Spleen (tissue), 11 donors: ENCODE measurements around the gene P4HB. TPM values are rescaled to one million over a fixed set of nuclear protein-coding genes. Genes with fewer than 3 reads are reported as not detected.

ENCODE experiments used
- DNase-seq: peaks from one replicate; pipeline ENCODE4 v3.0.0-alpha.2; 2020
- H3K27ac ChIP-seq, 8 donors: fragments of 200-600 bp; sonication (generic) in 7 of 8; 1 replicate in 4 of 8; 2 replicates in 4 of 8; pipeline versions ENCODE4 v1.5.0 to v1.8.0; 2016 to 2021; ENCODE audit warnings: inconsistent platforms in 4 of 8, mild to moderate bottlenecking in 4 of 8, moderate library complexity in 1 of 8
- H3K27me3 ChIP-seq, 7 donors: fragments of 200-600 bp; sonication (generic) in 6 of 7; replicated peaks in 1 of 7; 1 replicate in 4 of 7; 2 replicates in 3 of 7; pipeline versions ENCODE4 v1.5.0 to v1.8.0; 2016 to 2021; ENCODE audit warnings: inconsistent platforms in 3 of 7, mild to moderate bottlenecking in 1 of 7
- H3K36me3 ChIP-seq, 6 donors: fragments of 200-600 bp; sonication (generic) in 5 of 6; 1 replicate in 4 of 6; 2 replicates in 2 of 6; pipeline versions ENCODE4 v1.5.0 to v1.8.0; 2016 to 2021; ENCODE audit warnings: inconsistent platforms in 2 of 6
- H3K4me1 ChIP-seq, 6 donors: fragments of 200-600 bp; sonication (generic) in 5 of 6; 1 replicate in 3 of 6; 2 replicates in 3 of 6; pipeline versions ENCODE4 v1.5.0 to v1.8.0; 2016 to 2021; ENCODE audit warnings: inconsistent platforms in 3 of 6
- H3K4me3 ChIP-seq, 8 donors: fragments of 200-600 bp; sonication (generic) in 7 of 8; 1 replicate in 4 of 8; 2 replicates in 4 of 8; pipeline versions ENCODE4 v1.5.0 to v1.8.0; 2016 to 2021; ENCODE audit warnings: inconsistent platforms in 4 of 8, mild to moderate bottlenecking in 4 of 8, moderate library complexity in 2 of 8
- H3K9me3 ChIP-seq, 8 donors: fragments of 200-600 bp; sonication (generic) in 7 of 8; 1 replicate in 4 of 8; 2 replicates in 4 of 8; pipeline versions ENCODE4 v1.5.0 to v1.8.0; 2016 to 2021; ENCODE audit warnings: inconsistent platforms in 4 of 8
- CTCF ChIP-seq, 11 experiments: fragments of 200-600 bp in 7 of 11; fragments of 450-650 bp in 4 of 11; sonication (generic) in 4 of 11; IDR thresholded peaks in 8 of 11; conservative IDR thresholded peaks in 3 of 11; 1 replicate in 7 of 11; 2 replicates in 4 of 11; pipeline versions ENCODE4 v1.4.0 to v1.8.0; 2016 to 2021; ENCODE audit warnings: antibody characterized with exemption in 11 of 11, inconsistent platforms in 4 of 11, mild to moderate bottlenecking in 1 of 11
- POLR2A ChIP-seq, 3 donors: fragments of 450-650 bp; IDR thresholded peaks; one replicate each; pipeline ENCODE4 v1.5.1; 2017; ENCODE audit warnings: antibody characterized with exemption in 3 of 3, mild to moderate bottlenecking in 1 of 3
- POLR2AphosphoS5 ChIP-seq, 3 donors: sonication (generic); formaldehyde crosslinking; IDR thresholded peaks; one replicate each; pipeline ENCODE4 v1.5.1; 2017; ENCODE audit warnings: antibody characterized with exemption in 3 of 3
- WGBS, 5 donors: extraction: QIAGEN DNeasy Blood & Tissue Kit in 3 of 5; methylation state at CpG; one replicate each; pipeline versions ENCODE4 v1.1.5 to v1.1.7; 2013 to 2018; 5-methylcytosine and 5-hydroxymethylcytosine counted together
- intact Hi-C: fragments of 100-400 bp; cut with DNase I; formaldehyde crosslinking; loops from one replicate; pipeline ENCODE4 v1.15.0; 2023; ENCODE audit warnings: low total_unique reads
- polyA plus RNA-seq, 3 donors: library from polyadenylated mRNA; stranded (reverse); fragments of 200-250 nt; gene quantifications; one replicate each; pipeline ENCODE4 v1.2.1, GENCODE V29; 2013
- total RNA-seq, 7 donors: library from RNA; depleted of rRNA in 3 of 7; stranded (reverse); fragments of >200 nt in 3 of 7; fragmentation: NEBNext Ultra II Directional in 4 of 7; extraction: Animal tissue kit (Norgen Biotek cat#: 25700) in 4 of 7; gene quantifications; one replicate each; pipeline versions ENCODE4 v1.1.0 to v1.2.1, GENCODE V29; 2016 to 2021
- donor health status: healthy with polysubstance abuse.
- donor health status: DM: no; HTN: no; CAD: no; lungs with moderate emphysema.
- donor health status: DM: no; HTN: no; CAD: no.
- donor health status: Bipolar disorder and iron deficiency.
- donor health status: healthy.
- donor health status: DM: no; HTN: no; CAD: no.
- donor health status: DM: yes; HTN: yes; CAD: no.

Gene P4HB
- total and polyA plus RNA-seq, 10 donors, result 161 to 1,208 (median 646) TPM

DNA sequence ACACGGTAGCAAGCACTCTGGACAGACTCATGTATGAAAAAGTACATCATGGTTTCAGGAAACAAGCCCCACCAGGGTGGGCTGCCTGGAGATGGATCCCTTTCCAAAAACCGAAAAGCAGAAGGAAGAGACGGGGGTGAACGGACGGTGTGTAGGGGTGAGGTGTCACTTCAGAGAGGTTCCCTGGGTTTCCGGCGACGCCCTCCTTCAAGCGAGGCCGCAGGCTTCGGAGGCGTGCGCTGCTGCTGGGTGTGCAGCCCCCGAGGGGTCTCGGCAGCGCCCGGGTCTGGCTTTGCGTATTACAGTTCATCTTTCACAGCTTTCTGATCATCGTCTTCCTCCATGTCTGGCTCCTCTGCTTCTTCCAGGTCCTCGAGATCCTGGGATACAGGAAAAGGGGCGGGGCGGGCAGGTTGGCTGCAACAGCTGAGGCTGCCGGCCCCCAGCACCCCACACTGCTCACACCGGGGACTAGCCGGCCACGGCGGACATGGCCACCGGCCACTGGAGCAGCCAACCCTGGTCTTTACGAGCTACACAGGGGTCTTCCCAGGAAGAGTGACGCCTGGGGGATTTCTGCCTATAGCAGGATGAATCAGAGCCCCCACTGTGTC, 16.5 kb downstream of the P4HB start:
- Histone ChIP-seq H3K4me3 (no peak overlapping the region), H3K27me3 (no peaks in the 10 kb centered on the region), H3K9me3 (no peaks in the 10 kb centered on the region), H3K27ac (peak overlapping the region in 6 of 8 donors; percentile 14 to 54 (median 40)), H3K36me3 (peaks cover 0 to 71% (median 64%) of the 10 kb centered on the region in 6 donors), H3K4me1 (peaks cover 0 to 55% (median 27%) of the 10 kb centered on the region in 6 donors)
- DNase-seq, result peak; percentile 54
- WGBS, 5 donors, result 69 to 93% (median 81%) methylated on average over 27 to 30 of the region's 30 CpGs
- TF ChIP-seq POLR2AphosphoS5 (IDR thresholded peaks at IDR 0.05) (no peak), POLR2A (IDR thresholded peaks at IDR 0.05) (no peak), CTCF (IDR thresholded peaks at IDR 0.05 in 8 of 11, conservative IDR thresholded peaks at IDR 0.05 in 3 of 11) (no peak)
- intact Hi-C loops, result no loop called here

DNA sequence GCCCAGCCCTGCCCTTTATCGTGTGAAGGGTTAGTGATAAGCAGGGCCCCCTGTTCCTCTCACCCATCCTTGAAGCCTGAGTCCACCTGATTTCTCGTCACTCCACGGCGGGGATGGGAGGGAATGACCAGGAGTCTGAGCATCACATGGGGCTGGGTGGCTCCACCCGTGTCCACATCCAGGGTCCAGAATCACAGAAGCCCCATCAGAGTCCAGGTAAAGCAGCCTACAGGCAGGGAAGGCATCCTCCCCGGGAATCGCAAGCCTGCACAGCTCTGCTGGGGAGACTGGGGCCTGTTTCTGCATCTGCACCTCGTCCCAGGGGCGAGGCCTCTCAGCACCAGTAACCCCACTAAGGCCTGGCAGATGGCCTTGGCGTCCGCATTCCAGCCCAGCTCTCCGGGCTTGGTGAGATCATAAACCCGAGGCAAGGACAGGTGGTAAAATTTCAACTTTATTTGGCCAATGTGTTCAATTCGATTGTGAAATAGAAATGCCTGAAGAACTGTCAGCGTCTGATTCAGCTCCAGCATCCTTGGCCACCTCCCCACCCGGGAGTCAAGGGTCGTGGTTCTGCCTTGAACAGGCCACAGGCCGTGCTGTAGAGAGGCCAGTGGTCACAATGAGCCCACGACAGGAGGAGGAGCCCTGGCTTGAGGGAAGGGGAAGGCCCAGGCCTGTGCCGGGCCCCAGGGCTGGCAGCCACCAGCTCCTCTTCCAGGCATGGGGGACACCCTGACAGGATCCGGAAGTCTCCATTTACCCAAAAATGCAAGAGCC, 17.4 kb downstream of the P4HB start:
- Histone ChIP-seq H3K36me3 (peaks cover 0 to 62% (median 56%) of the 10 kb centered on the region in 6 donors), H3K4me1 (peaks cover 0 to 64% (median 27%) of the 10 kb centered on the region in 6 donors), H3K27me3 (no peaks in the 10 kb centered on the region), H3K27ac (peak overlapping the region in 6 of 8 donors; percentile 26 to 54 (median 40)), H3K9me3 (no peaks in the 10 kb centered on the region), H3K4me3 (no peak overlapping the region)
- TF ChIP-seq CTCF (IDR thresholded peaks at IDR 0.05 in 8 of 11, conservative IDR thresholded peaks at IDR 0.05 in 3 of 11), result no peak
- TF ChIP-seq POLR2AphosphoS5 (IDR thresholded peaks at IDR 0.05), result peak; percentile 37 to 70 (median 52)
- intact Hi-C loops, result no loop called here
- DNase-seq, result peak; percentile 66
- WGBS, 5 donors, result 64 to 79% (median 70%) methylated on average over 19 to 21 of the region's 21 CpGs

- no peak for TF ChIP-seq POLR2A (IDR thresholded peaks at IDR 0.05)
- no peak for TF ChIP-seq POLR2AphosphoS5 (IDR thresholded peaks at IDR 0.05)
- TF ChIP-seq CTCF (IDR thresholded peaks at IDR 0.05 in 8 of 11, conservative IDR thresholded peaks at IDR 0.05 in 3 of 11), result no peak
- no peaks in the 10 kb centered on the region for H3K9me3 ChIP-seq
- peaks cover 0 to 57% (median 51%) of the 10 kb centered on the region in 6 donors for H3K36me3 ChIP-seq
- no peaks in the 10 kb centered on the region for H3K27me3 ChIP-seq
- H3K27ac ChIP-seq, result peak overlapping the region in 5 of 8 donors; percentile 20 to 54 (median 40)
- no peak overlapping the region for H3K4me3 ChIP-seq
- no peak for DNase-seq
- peaks cover 0 to 69% (median 28%) of the 10 kb centered on the region in 6 donors for H3K4me1 ChIP-seq
- WGBS, 5 donors, result 91 to 96% (median 92%) methylated on average over 7 to 11 of the region's 11 CpGs
- intact Hi-C loops, result no loop called here
Measured at GRCh38 chr17:81842378-81842724, 18.0 kb downstream of the P4HB start.

GRCh38 chr17:81841866-81842265, 18.5 kb downstream of the P4HB start:
- Histone ChIP-seq H3K4me1 (peaks cover 0 to 72% (median 28%) of the 10 kb centered on the region in 6 donors), H3K9me3 (no peaks in the 10 kb centered on the region), H3K27me3 (no peaks in the 10 kb centered on the region), H3K27ac (peak overlapping the region in 5 of 8 donors; percentile 0 to 58 (median 30)), H3K36me3 (peaks cover 0 to 52% (median 46%) of the 10 kb centered on the region in 6 donors), H3K4me3 (no peak overlapping the region)
- intact Hi-C loops, result no loop called here
- no peak for DNase-seq
- TF ChIP-seq POLR2AphosphoS5 (IDR thresholded peaks at IDR 0.05) (peak in 1 of 3 donors; percentile 46), CTCF (IDR thresholded peaks at IDR 0.05 in 8 of 11, conservative IDR thresholded peaks at IDR 0.05 in 3 of 11) (no peak)
- 69 to 88% (median 74%) methylated on average over 6 to 15 of the region's 15 CpGs for WGBS, 5 donors
